Measurements from ENCODE around the gene ALOX5. TPM values are rescaled to one million over a fixed set of nuclear protein-coding genes. Genes with fewer than 3 reads are reported as not detected.

Gene ALOX5
- total RNA-seq, 1 experiment from 2014 or later, result 3.4 TPM

GRCh38 chr10:45440511-45441062 lies 66.6 kb downstream of the ALOX5 start (continued):
- TF ChIP-seq PRDM15 (CRISPR knock-in tag; IDR thresholded peaks at IDR 0.05) (no peak), CTCF (IDR thresholded peaks at IDR 0.05) (no peak), SMAD4 (CRISPR knock-in tag; IDR thresholded peaks at IDR 0.05) (no peak), OVOL2 (CRISPR knock-in tag; IDR thresholded peaks at IDR 0.05; ENCODE audit: borderline replicate concordance) (no peak), ZNF512 (CRISPR knock-in tag; IDR thresholded peaks at IDR 0.05; ENCODE audit: borderline replicate concordance) (no peak), TEAD1 (CRISPR knock-in tag; IDR thresholded peaks at IDR 0.05) (no peak), HMGXB4 (CRISPR knock-in tag; IDR thresholded peaks at IDR 0.05) (no peak), FOXK1 (CRISPR knock-in tag; IDR thresholded peaks at IDR 0.05) (no peak), ZNF138 (CRISPR knock-in tag; conservative IDR thresholded peaks at IDR 0.05) (no peak)

- no peak for TF ChIP-seq HMGXB4 (CRISPR knock-in tag; IDR thresholded peaks at IDR 0.05)
- no peak for TF ChIP-seq IRF1 (CRISPR knock-in tag; IDR thresholded peaks at IDR 0.05)
- TF ChIP-seq E2F4 (CRISPR knock-in tag; IDR thresholded peaks at IDR 0.05; ENCODE audit: borderline replicate concordance, low read depth), result no peak
- TF ChIP-seq ARID4B (CRISPR knock-in tag; IDR thresholded peaks at IDR 0.05; ENCODE audit: borderline replicate concordance), result no peak
- TF ChIP-seq NR3C1 (CRISPR knock-in tag; conservative IDR thresholded peaks at IDR 0.05; ENCODE audit: low read depth), result no peak
- POLR2A ChIA-PET, result no interaction called here
- Mint-ChIP-seq H3K27me3 (ENCODE audit: low read depth) (no peaks in the 10 kb centered on the region), H3K4me3 (no peak overlapping the region), H3K9me3 (peaks cover 9% of the 10 kb centered on the region), H3K36me3 (peaks cover 8% of the 10 kb centered on the region; the same call in 1 of the 2 replicates), H3K27ac (no peak overlapping the region), H3K4me1 (peaks cover 24% of the 10 kb centered on the region)
- DNase-seq (ENCODE audit: low spot score), result no peak
- no peak for ATAC-seq
- CTCF ChIA-PET, result interaction anchor here (1.0 to 2.6 kb wide), 4 partner anchors 12 to 206 kb away, joined by 3 to 12 read pairs (median 4); no protein-coding TSS in a partner anchor
These were observed 67.5 kb downstream of the ALOX5 start for GRCh38 chr10:45441239-45442190.

All from WTC11 (cell line).